Measurements from ENCODE around the gene EML2. TPM values are rescaled to one million over a fixed set of nuclear protein-coding genes. Genes with fewer than 3 reads are reported as not detected.
A peak's percentile ranks its signal among the peaks of the same experiment; 100 is the strongest.

EML2 gene
- total RNA-seq, 3 donors from 2014 or later (not counting 1 experiment from before 2014, with no cell fraction given), result 112 to 136 (median 117) TPM

GRCh38 chr19:45641274-45642105 lies 2.3 kb upstream of the EML2 start:
- WGBS (ENCODE audit: insufficient coverage), result under 1% methylated on average over 39 of the region's 40 CpGs
- peaks cover 46 to 73% of the 10 kb centered on the region in 2 donors for H3K4me1 Mint-ChIP-seq
- intact Hi-C loops (cut with micrococcal nuclease), result loop anchor here (1.0 to 10.0 kb wide), 6 partner anchors 51 to 237 kb away; partner anchors contain the start of genes OPA3, POLR1G, PPP1R13L and QPCTL

DNA sequence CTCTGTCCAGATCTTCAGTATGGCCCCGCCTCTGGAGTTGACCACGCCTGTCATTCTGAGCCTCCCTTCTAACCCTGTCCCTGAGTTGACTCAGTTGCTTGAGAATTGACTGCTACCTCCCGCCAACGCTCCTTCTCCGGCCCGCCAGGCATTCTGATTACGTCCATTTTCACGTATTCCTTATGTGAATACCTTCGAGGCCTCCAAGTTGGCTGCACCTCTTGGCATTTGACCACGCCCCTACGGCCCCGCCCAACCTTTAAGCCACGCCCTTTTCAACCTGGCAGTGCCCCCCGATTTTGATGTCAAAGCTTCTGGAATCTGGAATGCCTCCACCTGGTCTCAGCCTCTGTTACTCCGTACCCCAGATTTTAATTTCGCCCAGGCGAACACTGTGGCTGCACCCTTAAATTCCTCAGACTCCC lies 1.7 kb upstream of the EML2 start:
- no peak for TF ChIP-seq CTCF (IDR thresholded peaks at IDR 0.05)
- DNase-seq (peak in 1 of 2 donors; percentile 48), ATAC-seq (no peak)
- Histone ChIP-seq H3K4me3 (ENCODE audit: low read length) (peak overlapping the region; percentile 39), H3K9me3 (ENCODE audit: control insufficient read depth, insufficient read depth, low read length) (no peaks in the 10 kb centered on the region), H3K4me1 (ENCODE audit: control insufficient read depth, insufficient read depth, low read length) (peaks cover 68% of the 10 kb centered on the region), H3K27ac (ENCODE audit: low read length) (peak overlapping the region; percentile 98), H3K27me3 (ENCODE audit: control insufficient read depth, insufficient read depth, low read length) (no peaks in the 10 kb centered on the region), H3K36me3 (ENCODE audit: control insufficient read depth, insufficient read depth, low read length) (no peaks in the 10 kb centered on the region)
- Mint-ChIP-seq H3K4me1 (peaks cover 40 to 67% of the 10 kb centered on the region in 2 donors), H3K9me3 (peaks cover 0 to 4% of the 10 kb centered on the region in 2 donors), H3K36me3 (no peaks in the 10 kb centered on the region), H3K27ac (peak overlapping the region; percentile 91 to 96), H3K4me3 (peak overlapping the region; percentile 83), H3K27me3 (ENCODE audit: low read depth in 2 of 2) (no peaks in the 10 kb centered on the region)
- WGBS (ENCODE audit: insufficient coverage), result 59% methylated on average over 17 of the region's 17 CpGs
- intact Hi-C loops (cut with micrococcal nuclease), result loop anchor here (1.0 to 10.0 kb wide), 3 partner anchors 134 to 236 kb away; partner anchors contain the start of genes POLR1G, PPP1R13L and VASP

More at GRCh38 chr19:45641274-45642105, 2.3 kb upstream of the EML2 start:
- peak overlapping the region; percentile 39 for H3K4me3 ChIP-seq (ENCODE audit: low read length)
- no peak for TF ChIP-seq CTCF (IDR thresholded peaks at IDR 0.05)
- ATAC-seq (peak; percentile 46 to 77 (median 50)), DNase-seq (peak; percentile 78 to 82)
- H3K4me3 Mint-ChIP-seq, result peak overlapping the region; percentile 83
- peaks cover 0 to 4% of the 10 kb centered on the region in 2 donors for H3K9me3 Mint-ChIP-seq
- H3K27me3 ChIP-seq (ENCODE audit: control insufficient read depth, insufficient read depth, low read length), result no peaks in the 10 kb centered on the region
- no peaks in the 10 kb centered on the region for H3K9me3 ChIP-seq (ENCODE audit: control insufficient read depth, insufficient read depth, low read length)
- H3K27ac ChIP-seq (ENCODE audit: low read length), result peak overlapping the region; percentile 98
- H3K27me3 Mint-ChIP-seq (ENCODE audit: low read depth in 2 of 2), result no peaks in the 10 kb centered on the region
- no peaks in the 10 kb centered on the region for H3K36me3 ChIP-seq (ENCODE audit: control insufficient read depth, insufficient read depth, low read length)
- peak overlapping the region; percentile 91 to 96 for H3K27ac Mint-ChIP-seq
- H3K36me3 Mint-ChIP-seq, result no peaks in the 10 kb centered on the region
- H3K4me1 ChIP-seq (ENCODE audit: control insufficient read depth, insufficient read depth, low read length), result peaks cover 74% of the 10 kb centered on the region

- peak overlapping the region; percentile 91 to 96 for H3K27ac Mint-ChIP-seq
- WGBS (ENCODE audit: insufficient coverage), result 94% methylated on average over 19 of the region's 19 CpGs
- TF ChIP-seq CTCF (IDR thresholded peaks at IDR 0.05), result no peak
- peaks cover 0 to 4% of the 10 kb centered on the region in 2 donors for H3K9me3 Mint-ChIP-seq
- ATAC-seq, result no peak
- no peaks in the 10 kb centered on the region for H3K36me3 Mint-ChIP-seq
- H3K4me3 ChIP-seq (ENCODE audit: low read length), result no peak overlapping the region
- peak overlapping the region; percentile 83 for H3K4me3 Mint-ChIP-seq
- peaks cover 50% of the 10 kb centered on the region for H3K4me1 ChIP-seq (ENCODE audit: control insufficient read depth, insufficient read depth, low read length)
- no peak for DNase-seq
- H3K9me3 ChIP-seq (ENCODE audit: control insufficient read depth, insufficient read depth, low read length), result no peaks in the 10 kb centered on the region
- H3K36me3 ChIP-seq (ENCODE audit: control insufficient read depth, insufficient read depth, low read length), result peaks cover 2% of the 10 kb centered on the region
- H3K27ac ChIP-seq (ENCODE audit: low read length), result no peak overlapping the region
- intact Hi-C loops (cut with micrococcal nuclease), result no loop called here
- no peaks in the 10 kb centered on the region for H3K27me3 Mint-ChIP-seq (ENCODE audit: low read depth in 2 of 2)
- peaks cover 34 to 46% of the 10 kb centered on the region in 2 donors for H3K4me1 Mint-ChIP-seq
- H3K27me3 ChIP-seq (ENCODE audit: control insufficient read depth, insufficient read depth, low read length), result no peaks in the 10 kb centered on the region
These were observed 1.1 kb downstream of the EML2 start for GRCh38 chr19:45637890-45638667.

Data from natural killer cell (primary cell).